HG02588 (cell line): ENCODE results near the gene ZDHHC8.

Experiments used
- ATAC-seq: cut with Tn5 transposase; IDR thresholded peaks from one replicate; pipeline ENCODE4 v1.9.1; 2021; ENCODE audit warnings: mild to moderate bottlenecking, moderate library complexity; ENCODE audit not compliant: unreplicated experiment

Gene ZDHHC8

GRCh38 chr22:20113551-20114310 lies 17.9 kb upstream of the ZDHHC8 start:
- ATAC-seq: no peak

- no peak for ATAC-seq
These were observed 16.8 kb upstream of the ZDHHC8 start for GRCh38 chr22:20114506-20115475.

GRCh38 chr22:20115691-20116375 lies 15.8 kb upstream of the ZDHHC8 start, which contains the start of gene RANBP1:
TSS of gene RANBP1 (plus strand) at chr22:20116104. CDS start at chr22:20116185, 81 bp downstream.
- no peak for ATAC-seq

- ATAC-seq: no peak
These were observed 15.1 kb upstream of the ZDHHC8 start for GRCh38 chr22:20116376-20116950.

- peak; percentile 75 for ATAC-seq
These were observed 14.5 kb upstream of the ZDHHC8 start, which contains the start of gene TRMT2A for GRCh38 chr22:20116951-20117632. TSS of gene TRMT2A (minus strand) at chr22:20117226. CDS start at chr22:20116906, 320 bp downstream.

GRCh38 chr22:20117633-20118299 lies 13.8 kb upstream of the ZDHHC8 start:
- ATAC-seq: peak; percentile 13

GRCh38 chr22:20118300-20119020 lies 13.1 kb upstream of the ZDHHC8 start:
- no peak for ATAC-seq

GRCh38 chr22:20121856-20122415 lies 9.7 kb upstream of the ZDHHC8 start:
- ATAC-seq: no peak

GRCh38 chr22:20123366-20124082 lies 8.1 kb upstream of the ZDHHC8 start:
- no peak for ATAC-seq

- ATAC-seq: no peak
These were observed 7.4 kb upstream of the ZDHHC8 start for GRCh38 chr22:20124083-20124787.

- no peak for ATAC-seq
These were observed 6.1 kb upstream of the ZDHHC8 start for GRCh38 chr22:20125201-20126174.

- ATAC-seq: no peak
These were observed 5.1 kb upstream of the ZDHHC8 start for GRCh38 chr22:20126284-20127029.

- no peak for ATAC-seq
These were observed 4.2 kb upstream of the ZDHHC8 start for GRCh38 chr22:20127318-20127868.

- ATAC-seq: no peak
These were observed 3.6 kb upstream of the ZDHHC8 start for GRCh38 chr22:20127869-20128618.

- no peak for ATAC-seq
These were observed 3.0 kb upstream of the ZDHHC8 start for GRCh38 chr22:20128619-20128901.
